ENCODE results near the gene JUNB. TPM values are rescaled to one million over a fixed set of nuclear protein-coding genes. Genes with fewer than 3 reads are reported as not detected.

Gene JUNB
- total and polyA plus RNA-seq, 10 of the 15 experiments (the other 5 are each of a cell fraction or from before 2014, with no cell fraction given), result 0.55 to 144 (median 68.3) TPM

DNA sequence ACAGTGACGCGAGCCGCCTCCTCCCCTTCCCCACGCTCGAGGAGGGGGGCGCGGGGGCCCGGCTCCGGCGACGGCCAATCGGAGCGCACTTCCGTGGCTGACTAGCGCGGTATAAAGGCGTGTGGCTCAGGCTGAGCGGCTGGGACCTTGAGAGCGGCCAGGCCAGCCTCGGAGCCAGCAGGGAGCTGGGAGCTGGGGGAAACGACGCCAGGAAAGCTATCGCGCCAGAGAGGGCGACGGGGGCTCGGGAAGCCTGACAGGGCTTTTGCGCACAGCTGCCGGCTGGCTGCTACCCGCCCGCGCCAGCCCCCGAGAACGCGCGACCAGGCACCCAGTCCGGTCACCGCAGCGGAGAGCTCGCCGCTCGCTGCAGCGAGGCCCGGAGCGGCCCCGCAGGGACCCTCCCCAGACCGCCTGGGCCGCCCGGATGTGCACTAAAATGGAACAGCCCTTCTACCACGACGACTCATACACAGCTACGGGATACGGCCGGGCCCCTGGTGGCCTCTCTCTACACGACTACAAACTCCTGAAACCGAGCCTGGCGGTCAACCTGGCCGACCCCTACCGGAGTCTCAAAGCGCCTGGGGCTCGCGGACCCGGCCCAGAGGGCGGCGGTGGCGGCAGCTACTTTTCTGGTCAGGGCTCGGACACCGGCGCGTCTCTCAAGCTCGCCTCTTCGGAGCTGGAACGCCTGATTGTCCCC lies at the start of gene JUNB (continued):
- TF ChIP-seq, protein P1, sequence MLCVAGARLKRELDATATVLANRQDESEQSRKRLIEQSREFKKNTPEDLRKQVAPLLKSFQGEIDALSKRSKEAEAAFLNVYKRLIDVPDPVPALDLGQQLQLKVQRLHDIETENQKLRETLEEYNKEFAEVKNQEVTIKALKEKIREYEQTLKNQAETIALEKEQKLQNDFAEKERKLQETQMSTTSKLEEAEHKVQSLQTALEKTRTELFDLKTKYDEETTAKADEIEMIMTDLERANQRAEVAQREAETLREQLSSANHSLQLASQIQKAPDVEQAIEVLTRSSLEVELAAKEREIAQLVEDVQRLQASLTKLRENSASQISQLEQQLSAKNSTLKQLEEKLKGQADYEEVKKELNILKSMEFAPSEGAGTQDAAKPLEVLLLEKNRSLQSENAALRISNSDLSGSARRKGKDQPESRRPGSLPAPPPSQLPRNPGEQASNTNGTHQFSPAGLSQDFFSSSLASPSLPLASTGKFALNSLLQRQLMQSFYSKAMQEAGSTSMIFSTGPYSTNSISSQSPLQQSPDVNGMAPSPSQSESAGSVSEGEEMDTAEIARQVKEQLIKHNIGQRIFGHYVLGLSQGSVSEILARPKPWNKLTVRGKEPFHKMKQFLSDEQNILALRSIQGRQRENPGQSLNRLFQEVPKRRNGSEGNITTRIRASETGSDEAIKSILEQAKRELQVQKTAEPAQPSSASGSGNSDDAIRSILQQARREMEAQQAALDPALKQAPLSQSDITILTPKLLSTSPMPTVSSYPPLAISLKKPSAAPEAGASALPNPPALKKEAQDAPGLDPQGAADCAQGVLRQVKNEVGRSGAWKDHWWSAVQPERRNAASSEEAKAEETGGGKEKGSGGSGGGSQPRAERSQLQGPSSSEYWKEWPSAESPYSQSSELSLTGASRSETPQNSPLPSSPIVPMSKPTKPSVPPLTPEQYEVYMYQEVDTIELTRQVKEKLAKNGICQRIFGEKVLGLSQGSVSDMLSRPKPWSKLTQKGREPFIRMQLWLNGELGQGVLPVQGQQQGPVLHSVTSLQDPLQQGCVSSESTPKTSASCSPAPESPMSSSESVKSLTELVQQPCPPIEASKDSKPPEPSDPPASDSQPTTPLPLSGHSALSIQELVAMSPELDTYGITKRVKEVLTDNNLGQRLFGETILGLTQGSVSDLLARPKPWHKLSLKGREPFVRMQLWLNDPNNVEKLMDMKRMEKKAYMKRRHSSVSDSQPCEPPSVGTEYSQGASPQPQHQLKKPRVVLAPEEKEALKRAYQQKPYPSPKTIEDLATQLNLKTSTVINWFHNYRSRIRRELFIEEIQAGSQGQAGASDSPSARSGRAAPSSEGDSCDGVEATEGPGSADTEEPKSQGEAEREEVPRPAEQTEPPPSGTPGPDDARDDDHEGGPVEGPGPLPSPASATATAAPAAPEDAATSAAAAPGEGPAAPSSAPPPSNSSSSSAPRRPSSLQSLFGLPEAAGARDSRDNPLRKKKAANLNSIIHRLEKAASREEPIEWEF (IDR thresholded peaks at IDR 0.05; ENCODE audit: insufficient replicate concordance, low read depth, low read length), result peak; percentile 39
- TF ChIP-seq IRF4 (IDR thresholded peaks at IDR 0.05; ENCODE audit: low read depth, low read length), result 0 out of 2 replicates have a peak, but pooled peaks have one; percentile 22
- TF ChIP-seq, protein P2, sequence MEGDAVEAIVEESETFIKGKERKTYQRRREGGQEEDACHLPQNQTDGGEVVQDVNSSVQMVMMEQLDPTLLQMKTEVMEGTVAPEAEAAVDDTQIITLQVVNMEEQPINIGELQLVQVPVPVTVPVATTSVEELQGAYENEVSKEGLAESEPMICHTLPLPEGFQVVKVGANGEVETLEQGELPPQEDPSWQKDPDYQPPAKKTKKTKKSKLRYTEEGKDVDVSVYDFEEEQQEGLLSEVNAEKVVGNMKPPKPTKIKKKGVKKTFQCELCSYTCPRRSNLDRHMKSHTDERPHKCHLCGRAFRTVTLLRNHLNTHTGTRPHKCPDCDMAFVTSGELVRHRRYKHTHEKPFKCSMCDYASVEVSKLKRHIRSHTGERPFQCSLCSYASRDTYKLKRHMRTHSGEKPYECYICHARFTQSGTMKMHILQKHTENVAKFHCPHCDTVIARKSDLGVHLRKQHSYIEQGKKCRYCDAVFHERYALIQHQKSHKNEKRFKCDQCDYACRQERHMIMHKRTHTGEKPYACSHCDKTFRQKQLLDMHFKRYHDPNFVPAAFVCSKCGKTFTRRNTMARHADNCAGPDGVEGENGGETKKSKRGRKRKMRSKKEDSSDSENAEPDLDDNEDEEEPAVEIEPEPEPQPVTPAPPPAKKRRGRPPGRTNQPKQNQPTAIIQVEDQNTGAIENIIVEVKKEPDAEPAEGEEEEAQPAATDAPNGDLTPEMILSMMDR (IDR thresholded peaks at IDR 0.05 in 2 of 3, conservative IDR thresholded peaks at IDR 0.05 in 1 of 3; ENCODE audit: control insufficient read depth in 2 of 3, extremely low read depth in 1 of 3, insufficient read depth in 1 of 3, low read depth in 3 of 3, low read length in 3 of 3), result 0 out of 6 replicates have a peak, but pooled peaks of 2 of the 3 experiments have one; percentile 1 to 3
- TF ChIP-seq POU2F2 (IDR thresholded peaks at IDR 0.05; ENCODE audit: borderline replicate concordance, low read depth, low read length), result peak; percentile 100
- TF ChIP-seq MXI1 (IDR thresholded peaks at IDR 0.05; ENCODE audit: low read depth, low read length), result peak; percentile 94
- no peak; the same call in 1 of the 2 replicates for TF ChIP-seq TARDBP (IDR thresholded peaks at IDR 0.05; ENCODE audit: borderline replicate concordance)
- peak; percentile 98 for TF ChIP-seq TAF1 (IDR thresholded peaks at IDR 0.05; ENCODE audit: borderline replicate concordance, low read depth, low read length)
- TF ChIP-seq ATF7 (IDR thresholded peaks at IDR 0.05; ENCODE audit: low read depth), result peak; percentile 49; the same call in 1 of the 2 replicates
- peak; percentile 21; the same call in 1 of the 2 replicates for TF ChIP-seq SMC3 (IDR thresholded peaks at IDR 0.05; ENCODE audit: borderline replicate concordance, low read length)
- TF ChIP-seq BMI1 (IDR thresholded peaks at IDR 0.05; ENCODE audit: borderline replicate concordance), result 0 out of 2 replicates have a peak, but pooled peaks have one; percentile 25
- no peak for TF ChIP-seq KDM1A (IDR thresholded peaks at IDR 0.05; ENCODE audit: borderline replicate concordance)

Measured in GM12878 (cell line).